Kidney epithelial cell (primary cell): ENCODE data around the gene GSTK1. TPM values are rescaled to one million over a fixed set of nuclear protein-coding genes. Genes with fewer than 3 reads are reported as not detected.
A peak's percentile ranks its signal among the peaks of the same experiment; 100 is the strongest.
"Not testable (repeated sequence)": the region's sequence is repeated elsewhere in the genome, so short reads cannot be mapped to it uniquely, and the experiment has no call there.

Source experiments
- DNase-seq: peaks from one replicate; pipeline ENCODE4 v3.0.0-alpha.2; 2010; ENCODE audit warnings: low read depth
- H3K27me3 ChIP-seq: 2 replicates; pipeline ENCODE4 v1.6.0; 2011; ENCODE audit warnings: low read length; ENCODE audit not compliant: control insufficient read depth, insufficient read depth
- H3K36me3 ChIP-seq: 2 replicates; pipeline ENCODE4 v1.5.1; 2011; ENCODE audit warnings: low read length; ENCODE audit not compliant: control insufficient read depth, insufficient read depth
- H3K4me3 ChIP-seq: 2 replicates; pipeline ENCODE4 v1.5.1; 2011; ENCODE audit warnings: low read depth, mild to moderate bottlenecking, control low read depth, low read length
- total RNA-seq: library from RNA; depleted of rRNA; stranded (reverse); fragments of >200 nt; gene quantifications from 2 replicates; pipeline ENCODE4 v1.2.3, GENCODE V29; 2015
- TF ChIP-seq, protein P1 (sequence below): IDR thresholded peaks from 2 replicates; pipeline ENCODE4 v1.5.1; 2011; ENCODE audit warnings: mild to moderate bottlenecking, moderate library complexity, low read length, control low read depth, inconsistent platforms; ENCODE audit not compliant: insufficient read depth, poor library complexity, severe bottlenecking

GSTK1 gene
- total RNA-seq, 1 donor from 2014 or later, result 139 TPM

DNA sequence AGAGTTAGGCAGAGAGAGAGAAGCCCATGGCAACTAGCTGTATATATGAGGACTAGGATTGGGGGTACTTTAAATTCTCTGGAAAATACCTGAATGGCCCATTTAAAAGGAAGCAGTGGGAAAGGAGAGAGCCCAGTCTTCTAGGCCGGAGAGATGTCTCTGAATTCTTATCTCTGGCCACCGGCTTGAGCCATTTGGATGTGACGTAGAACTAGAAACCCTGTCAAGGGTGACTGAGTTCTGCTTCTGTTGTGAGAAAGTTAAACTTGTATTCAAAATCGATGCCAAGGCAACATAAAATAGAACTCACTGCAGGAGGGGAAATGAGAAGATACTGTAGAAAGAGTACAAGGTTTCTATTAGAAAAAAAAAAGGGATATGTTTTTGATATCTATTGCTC is 6.3 kb upstream of the GSTK1 start:
- no peaks in the 10 kb centered on the region for H3K27me3 ChIP-seq
- no peak for DNase-seq
- no peak overlapping the region for H3K4me3 ChIP-seq
- H3K36me3 ChIP-seq, result no peaks in the 10 kb centered on the region
- TF ChIP-seq, protein P1, sequence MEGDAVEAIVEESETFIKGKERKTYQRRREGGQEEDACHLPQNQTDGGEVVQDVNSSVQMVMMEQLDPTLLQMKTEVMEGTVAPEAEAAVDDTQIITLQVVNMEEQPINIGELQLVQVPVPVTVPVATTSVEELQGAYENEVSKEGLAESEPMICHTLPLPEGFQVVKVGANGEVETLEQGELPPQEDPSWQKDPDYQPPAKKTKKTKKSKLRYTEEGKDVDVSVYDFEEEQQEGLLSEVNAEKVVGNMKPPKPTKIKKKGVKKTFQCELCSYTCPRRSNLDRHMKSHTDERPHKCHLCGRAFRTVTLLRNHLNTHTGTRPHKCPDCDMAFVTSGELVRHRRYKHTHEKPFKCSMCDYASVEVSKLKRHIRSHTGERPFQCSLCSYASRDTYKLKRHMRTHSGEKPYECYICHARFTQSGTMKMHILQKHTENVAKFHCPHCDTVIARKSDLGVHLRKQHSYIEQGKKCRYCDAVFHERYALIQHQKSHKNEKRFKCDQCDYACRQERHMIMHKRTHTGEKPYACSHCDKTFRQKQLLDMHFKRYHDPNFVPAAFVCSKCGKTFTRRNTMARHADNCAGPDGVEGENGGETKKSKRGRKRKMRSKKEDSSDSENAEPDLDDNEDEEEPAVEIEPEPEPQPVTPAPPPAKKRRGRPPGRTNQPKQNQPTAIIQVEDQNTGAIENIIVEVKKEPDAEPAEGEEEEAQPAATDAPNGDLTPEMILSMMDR, result no peak

DNA sequence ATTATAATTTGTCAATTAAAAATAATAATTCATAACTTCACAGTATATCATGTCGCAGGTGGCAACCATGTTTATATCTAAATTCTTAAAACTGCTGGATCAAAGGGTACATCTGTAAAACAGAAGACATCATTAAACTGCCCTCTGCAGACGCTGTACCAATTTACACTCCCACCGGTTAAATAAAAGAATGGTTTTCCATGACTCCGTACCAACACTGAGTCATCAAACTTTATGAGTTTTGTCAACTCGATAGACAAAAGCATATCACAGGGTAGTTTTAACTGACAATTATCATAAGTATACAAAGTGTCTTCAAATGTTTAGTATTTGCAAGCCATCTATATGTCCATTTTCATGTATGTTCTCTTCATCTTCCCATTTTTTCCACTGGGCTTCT is 5.7 kb upstream of the GSTK1 start:
- no peaks in the 10 kb centered on the region for H3K27me3 ChIP-seq
- H3K36me3 ChIP-seq, result no peaks in the 10 kb centered on the region
- TF ChIP-seq, protein P1, result no peak
- H3K4me3 ChIP-seq, result no peak overlapping the region
- DNase-seq, result no peak

DNA sequence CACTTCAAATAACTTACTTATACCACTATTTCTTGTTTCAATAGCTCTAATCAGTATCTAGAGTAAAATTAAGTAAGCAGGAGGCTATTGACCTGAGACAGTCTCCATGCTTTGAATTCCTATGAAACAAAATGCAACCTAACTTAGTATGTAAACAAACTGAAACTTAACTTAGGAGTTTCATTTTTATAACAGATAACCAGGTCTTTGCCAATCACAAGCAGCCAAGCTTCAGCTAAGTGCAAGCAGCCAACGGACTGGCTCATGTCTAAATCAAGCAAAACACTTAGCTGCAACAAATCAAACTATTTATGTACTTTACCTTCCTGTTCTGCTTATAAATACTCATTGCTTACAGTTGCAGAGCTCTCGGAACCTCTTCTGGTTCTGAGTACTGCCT is 4.4 kb upstream of the GSTK1 start:
- DNase-seq, result no peak
- TF ChIP-seq, protein P1, result no peak
- no peaks in the 10 kb centered on the region for H3K27me3 ChIP-seq
- H3K4me3 ChIP-seq, result no peak overlapping the region
- no peaks in the 10 kb centered on the region for H3K36me3 ChIP-seq

DNA sequence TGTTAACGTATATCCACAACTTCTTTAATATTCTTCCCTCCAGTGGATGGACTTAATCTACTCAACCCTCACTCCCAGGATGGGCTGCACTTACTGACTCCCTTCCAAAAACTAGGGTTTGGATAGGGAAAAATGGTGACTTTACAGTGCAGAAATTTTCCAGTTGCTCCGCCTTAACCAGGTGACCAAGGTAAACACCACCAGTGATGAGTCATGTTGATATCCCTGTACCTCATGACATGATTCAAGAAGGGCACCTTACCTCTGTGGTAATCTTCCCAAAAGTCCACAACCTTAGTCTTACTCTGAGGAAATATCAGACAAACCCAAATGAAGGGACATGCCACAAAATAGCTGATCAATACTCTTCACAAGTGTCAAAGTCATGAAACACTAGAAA is 3.5 kb upstream of the GSTK1 start:
- Histone ChIP-seq H3K4me3 (no peak overlapping the region), H3K27me3 (no peaks in the 10 kb centered on the region), H3K36me3 (no peaks in the 10 kb centered on the region)
- no peak for DNase-seq
- TF ChIP-seq, protein P1, result no peak

DNA sequence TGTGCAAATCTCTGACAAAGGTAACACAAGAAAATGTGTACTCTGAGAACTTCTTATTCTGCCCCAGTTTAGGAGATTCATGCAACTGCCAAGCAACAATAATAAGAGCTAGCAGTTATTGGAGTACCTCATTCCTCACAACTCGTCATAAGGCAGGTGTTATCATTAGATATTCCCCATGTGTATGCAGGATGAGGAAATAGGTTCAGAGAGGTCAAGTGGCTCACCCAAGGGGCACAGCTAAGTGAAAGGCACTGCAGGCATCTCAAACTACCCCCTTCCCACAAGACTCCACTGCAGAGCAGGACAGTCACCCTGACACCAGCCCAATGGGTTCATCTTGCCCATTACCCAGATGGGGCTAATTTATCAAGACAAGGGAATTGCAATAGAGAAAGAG is 1.3 kb upstream of the GSTK1 start:
- H3K27me3 ChIP-seq, result no peaks in the 10 kb centered on the region
- H3K4me3 ChIP-seq, result no peak overlapping the region
- no peak for DNase-seq
- no peaks in the 10 kb centered on the region for H3K36me3 ChIP-seq
- TF ChIP-seq, protein P1, result no peak

DNA sequence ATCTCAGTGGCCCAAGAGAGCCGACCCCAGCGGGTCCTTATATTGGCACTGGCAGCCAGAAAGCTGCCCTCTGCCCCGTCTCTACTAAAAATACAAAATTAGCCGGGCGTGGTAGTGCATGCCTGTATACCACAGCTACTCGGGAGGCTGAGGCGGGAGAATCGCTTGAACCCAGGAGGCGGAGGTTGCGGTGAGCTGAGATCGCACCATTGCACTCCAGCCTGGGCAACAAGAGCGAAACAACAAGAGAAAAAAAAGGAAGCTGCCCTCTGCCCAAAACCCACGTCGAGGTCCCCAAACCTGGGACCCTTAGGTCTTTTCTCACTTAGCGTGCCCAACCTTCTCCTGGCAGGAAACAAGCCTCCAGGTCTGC is 941 bp downstream of the GSTK1 start:
- peak overlapping the region; percentile 84 for H3K4me3 ChIP-seq
- not testable (repeated sequence) for H3K27me3 ChIP-seq, DNase-seq, H3K36me3 ChIP-seq
